ENCODE results near the gene PIK3CD.
A peak's percentile ranks its signal among the peaks of the same experiment; 100 is the strongest.
"Not testable (repeated sequence)": the region's sequence is repeated elsewhere in the genome, so short reads cannot be mapped to it uniquely, and the experiment has no call there.

PIK3CD gene

GRCh38 chr1:9624081-9624480 is 27.4 kb upstream of the PIK3CD start:
- DNase-seq: no peak

GRCh38 chr1:9625030-9625429 is 26.5 kb upstream of the PIK3CD start:
- DNase-seq: not testable (repeated sequence)

- peak; percentile 42 for DNase-seq
Observed at GRCh38 chr1:9626201-9626608, 25.3 kb upstream of the PIK3CD start.

- DNase-seq: no peak
Observed at GRCh38 chr1:9628541-9629444, 22.7 kb upstream of the PIK3CD start.

- DNase-seq: peak; percentile 77
Observed at GRCh38 chr1:9629445-9630201, 21.9 kb upstream of the PIK3CD start.

- no peak for DNase-seq
Observed at GRCh38 chr1:9630331-9631111, 21.0 kb upstream of the PIK3CD start.

GRCh38 chr1:9631613-9632012 is 19.9 kb upstream of the PIK3CD start:
- no peak for DNase-seq

- peak; percentile 60 for DNase-seq
Observed at GRCh38 chr1:9633493-9633892, 18.0 kb upstream of the PIK3CD start.

- no peak for DNase-seq
Observed at GRCh38 chr1:9634582-9634981, 16.9 kb upstream of the PIK3CD start.

GRCh38 chr1:9639227-9639626 is 12.3 kb upstream of the PIK3CD start:
- no peak for DNase-seq

- peak; percentile 86 for DNase-seq
Observed at GRCh38 chr1:9643351-9644256, 7.9 kb upstream of the PIK3CD start.

- no peak for DNase-seq
Observed at GRCh38 chr1:9646037-9646436, 5.5 kb upstream of the PIK3CD start.

- no peak for DNase-seq
Observed at GRCh38 chr1:9648171-9648570, 3.4 kb upstream of the PIK3CD start.

- no peak for DNase-seq
Observed at GRCh38 chr1:9649769-9650168, 1.8 kb upstream of the PIK3CD start.

- no peak for DNase-seq
Observed at GRCh38 chr1:9651220-9651564, 339 bp upstream of the PIK3CD start.

- DNase-seq: peak; percentile 80
Observed at GRCh38 chr1:9652379-9653209, 1.1 kb downstream of the PIK3CD start.

GRCh38 chr1:9653210-9653490 is 1.6 kb downstream of the PIK3CD start:
- DNase-seq: no peak

GRCh38 chr1:9653491-9654050 is 2.0 kb downstream of the PIK3CD start:
- peak; percentile 51 for DNase-seq

GRCh38 chr1:9654051-9654833 is 2.7 kb downstream of the PIK3CD start:
- peak; percentile 81 for DNase-seq
